Gastrocnemius medialis (tissue), 4 donors: ENCODE results near the gene MLPH. TPM values are rescaled to one million over a fixed set of nuclear protein-coding genes. Genes with fewer than 3 reads are reported as not detected.
A peak's percentile ranks its signal among the peaks of the same experiment; 100 is the strongest.

Experiments used
- ATAC-seq, 2 donors: fragments of 150-250 bp; one replicate each; pipeline ENCODE4 v1.9.1; 2016
- DNase-seq, 2 donors: peaks; one replicate each; pipeline ENCODE4 v3.0.0-alpha.2; 2019
- H3K27ac ChIP-seq, 4 donors: fragments of 200-600 bp; sonication (generic); 1 replicate in 1 of 4; 2 replicates in 3 of 4; pipeline ENCODE4 v1.5.1; 2016 to 2018; ENCODE audit warnings: mild to moderate bottlenecking in 2 of 4, moderate library complexity in 1 of 4
- H3K27me3 ChIP-seq, 3 donors: fragments of 200-600 bp; sonication (generic) in 2 of 3; 1 replicate in 1 of 3; 2 replicates in 2 of 3; pipeline versions ENCODE4 v1.5.1 to v1.6.0; 2016 to 2019; ENCODE audit warnings: mild to moderate bottlenecking in 1 of 3, moderate library complexity in 1 of 3
- H3K36me3 ChIP-seq, 2 donors: fragments of 200-600 bp; sonication (generic) in 1 of 2; one replicate each; pipeline ENCODE4 v1.5.1; 2017 to 2018
- H3K4me1 ChIP-seq, 2 donors: fragments of 200-600 bp; sonication (generic) in 1 of 2; one replicate each; pipeline ENCODE4 v1.5.1; 2016 to 2017; ENCODE audit warnings: mild to moderate bottlenecking in 2 of 2
- H3K4me3 ChIP-seq, 4 donors: fragments of 200-600 bp; sonication (generic) in 3 of 4; 1 replicate in 1 of 4; 2 replicates in 3 of 4; pipeline ENCODE4 v1.5.1; 2016 to 2019; ENCODE audit warnings: mild to moderate bottlenecking in 2 of 4
- H3K9me3 ChIP-seq, 3 donors: fragments of 200-600 bp; sonication (generic) in 2 of 3; 1 replicate in 1 of 3; 2 replicates in 2 of 3; pipeline ENCODE4 v1.5.1; 2016 to 2019
- POLR2A ChIP-seq, 2 donors: fragments of 450-650 bp; IDR thresholded peaks; one replicate each; pipeline ENCODE4 v1.6.1; 2017; ENCODE audit warnings: antibody characterized with exemption in 2 of 2, mild to moderate bottlenecking in 2 of 2, moderate library complexity in 2 of 2
- in situ Hi-C, 4 donors: fragments of 200-750 bp; cut with MboI; loops; one replicate each; pipeline versions ENCODE4 v1.15.0 to v1.8.0; 2017; ENCODE audit warnings: low sequenced_read_pairs in 4 of 4
- intact Hi-C: fragments of 100-400 bp; cut with DNase I; formaldehyde crosslinking; loops from one replicate; pipeline ENCODE4 v1.15.1; 2023; ENCODE audit warnings: low total_unique reads
- total RNA-seq, 4 donors: library from RNA; depleted of rRNA; stranded (reverse); fragments of >200 nt; gene quantifications; one replicate each; pipeline versions ENCODE4 v1.1.0 to v1.2.3, GENCODE V29; 2016
- TF ChIP-seq, protein P1 (sequence below), 5 experiments: fragments of 450-650 bp in 3 of 5; fragments of 200-600 bp in 2 of 5; sonication (generic) in 2 of 5; IDR thresholded peaks in 4 of 5; conservative IDR thresholded peaks in 1 of 5; 1 replicate in 4 of 5; 2 replicates in 1 of 5; pipeline ENCODE4 v1.5.1; 2016 to 2019; ENCODE audit warnings: antibody characterized with exemption in 5 of 5, mild to moderate bottlenecking in 3 of 5, moderate library complexity in 3 of 5

The MLPH gene
- total RNA-seq, 4 donors from 2014 or later, result 6.5 to 8.7 (median 7.2) TPM

DNA sequence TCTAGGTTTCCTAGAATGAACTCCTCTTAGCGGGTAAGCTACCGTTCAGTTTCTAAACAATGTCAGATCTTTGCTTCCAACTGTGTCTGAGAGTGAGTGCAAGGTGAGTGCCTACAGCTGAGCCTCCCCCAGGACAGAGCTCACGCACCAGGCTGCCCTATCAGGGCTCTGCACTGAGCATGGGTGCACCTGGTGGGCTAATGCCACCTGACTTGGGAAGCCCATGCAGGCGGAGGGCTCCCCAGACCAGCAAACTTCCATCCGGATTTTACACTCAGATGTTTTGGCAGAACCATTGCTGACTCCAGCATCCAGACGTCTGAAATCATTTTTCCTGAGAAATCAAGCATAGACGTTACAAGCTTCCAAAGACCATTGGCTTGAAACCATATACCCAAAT, 16.1 kb upstream of the MLPH start:
- Histone ChIP-seq H3K9me3 (no peaks in the 10 kb centered on the region), H3K27me3 (no peaks in the 10 kb centered on the region), H3K27ac (peak overlapping the region in 1 of 4 donors; percentile 78), H3K4me1 (peaks cover 10 to 28% of the 10 kb centered on the region in 2 donors), H3K36me3 (no peaks in the 10 kb centered on the region), H3K4me3 (no peak overlapping the region)
- in situ Hi-C loops, result loop anchor here (5.0 to 10.0 kb wide), 3 partner anchors 46 to 346 kb away; no protein-coding TSS in a partner anchor
- intact Hi-C loops, result loop anchor here (10.0 kb wide), 1 partner anchor 346 kb away; no protein-coding TSS in a partner anchor
- no peak for ATAC-seq
- no peak for TF ChIP-seq POLR2A (IDR thresholded peaks at IDR 0.05)
- TF ChIP-seq, protein P1, sequence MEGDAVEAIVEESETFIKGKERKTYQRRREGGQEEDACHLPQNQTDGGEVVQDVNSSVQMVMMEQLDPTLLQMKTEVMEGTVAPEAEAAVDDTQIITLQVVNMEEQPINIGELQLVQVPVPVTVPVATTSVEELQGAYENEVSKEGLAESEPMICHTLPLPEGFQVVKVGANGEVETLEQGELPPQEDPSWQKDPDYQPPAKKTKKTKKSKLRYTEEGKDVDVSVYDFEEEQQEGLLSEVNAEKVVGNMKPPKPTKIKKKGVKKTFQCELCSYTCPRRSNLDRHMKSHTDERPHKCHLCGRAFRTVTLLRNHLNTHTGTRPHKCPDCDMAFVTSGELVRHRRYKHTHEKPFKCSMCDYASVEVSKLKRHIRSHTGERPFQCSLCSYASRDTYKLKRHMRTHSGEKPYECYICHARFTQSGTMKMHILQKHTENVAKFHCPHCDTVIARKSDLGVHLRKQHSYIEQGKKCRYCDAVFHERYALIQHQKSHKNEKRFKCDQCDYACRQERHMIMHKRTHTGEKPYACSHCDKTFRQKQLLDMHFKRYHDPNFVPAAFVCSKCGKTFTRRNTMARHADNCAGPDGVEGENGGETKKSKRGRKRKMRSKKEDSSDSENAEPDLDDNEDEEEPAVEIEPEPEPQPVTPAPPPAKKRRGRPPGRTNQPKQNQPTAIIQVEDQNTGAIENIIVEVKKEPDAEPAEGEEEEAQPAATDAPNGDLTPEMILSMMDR (IDR thresholded peaks at IDR 0.05 in 4 of 5, conservative IDR thresholded peaks at IDR 0.05 in 1 of 5), result no peak
- no peak for DNase-seq

DNA sequence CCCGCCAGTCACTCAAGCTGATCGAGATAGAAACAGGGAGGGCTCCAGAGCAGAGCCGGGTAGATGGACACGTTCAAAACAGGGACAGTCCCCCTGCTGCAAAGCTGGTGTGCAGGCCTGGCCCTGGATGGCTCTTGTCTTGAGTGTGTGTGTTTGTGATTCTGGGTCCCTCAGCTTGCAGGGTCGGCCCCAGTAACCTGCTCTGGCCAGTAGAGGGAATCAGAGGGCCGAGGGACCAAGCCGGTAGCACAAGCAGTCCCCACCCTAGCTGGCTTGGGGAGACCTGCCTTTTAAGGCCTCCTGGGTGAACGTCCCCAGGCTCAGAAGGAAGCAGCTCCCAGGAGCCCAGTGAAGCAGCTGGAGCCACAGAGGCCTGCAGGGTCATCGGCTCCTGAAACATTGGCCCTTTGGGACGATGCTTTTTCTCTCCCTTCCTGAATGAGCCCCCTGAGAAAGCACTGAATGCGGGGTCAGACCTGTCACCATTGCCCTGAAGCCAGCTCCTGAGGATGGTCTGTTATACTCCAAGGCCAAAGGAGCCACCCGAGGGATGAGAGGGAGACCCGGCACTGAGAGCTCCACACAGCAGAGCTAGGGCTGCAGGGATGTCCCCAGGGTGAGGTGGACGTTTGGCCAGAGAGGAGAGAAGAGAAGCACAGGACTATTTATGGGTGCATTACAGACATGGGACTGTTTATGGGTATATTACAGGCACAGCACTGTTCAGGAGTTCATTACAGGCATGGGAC, 15.4 kb upstream of the MLPH start:
- H3K27ac ChIP-seq, result peak overlapping the region; percentile 78 to 93 (median 89)
- H3K9me3 ChIP-seq, result no peaks in the 10 kb centered on the region
- ATAC-seq (peak; percentile 71 to 80), DNase-seq (peak in 1 of 2 donors; percentile 58)
- H3K4me1 ChIP-seq, result peaks cover 10 to 28% of the 10 kb centered on the region in 2 donors
- H3K4me3 ChIP-seq, result no peak overlapping the region
- in situ Hi-C loops (loop anchor here (5.0 to 10.0 kb wide), 3 partner anchors 47 to 347 kb away; no protein-coding TSS in a partner anchor), intact Hi-C loops (loop anchor here (10.0 kb wide), 1 partner anchor 347 kb away; no protein-coding TSS in a partner anchor)
- peak; percentile 8 to 52 for TF ChIP-seq POLR2A (IDR thresholded peaks at IDR 0.05)
- TF ChIP-seq, protein P1 (IDR thresholded peaks at IDR 0.05 in 4 of 5, conservative IDR thresholded peaks at IDR 0.05 in 1 of 5), result peak; percentile 24 to 82 (median 68)
- no peaks in the 10 kb centered on the region for H3K36me3 ChIP-seq
- H3K27me3 ChIP-seq, result peaks cover 0 to 5% (median 3%) of the 10 kb centered on the region in 3 donors

DNA sequence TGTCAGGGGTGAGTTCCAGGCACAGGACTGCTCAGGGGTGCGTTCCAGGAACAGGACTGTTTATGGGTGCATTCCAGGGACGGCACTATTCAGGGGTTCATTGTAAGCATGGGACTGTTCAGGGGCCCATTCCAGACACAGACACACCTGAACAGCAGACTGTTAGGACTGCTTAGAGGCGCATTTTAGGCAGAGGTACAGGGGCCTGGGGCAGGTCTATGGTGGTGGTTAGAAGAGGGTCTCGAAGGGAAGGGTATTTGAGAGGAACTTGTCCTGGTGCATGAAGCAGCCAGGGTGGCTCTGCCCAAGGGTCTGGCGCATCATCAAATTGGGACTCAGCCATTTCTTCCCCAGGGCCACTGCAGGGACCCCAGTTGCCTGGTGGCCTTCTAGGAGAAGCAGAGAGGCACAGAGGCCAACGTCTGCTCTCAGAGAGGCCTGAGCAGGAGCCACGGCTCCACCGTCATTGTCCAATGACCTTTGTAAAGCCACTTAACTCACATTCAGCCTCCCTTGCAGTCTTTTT, 14.8 kb upstream of the MLPH start:
- no peak for ATAC-seq
- no peak overlapping the region for H3K4me3 ChIP-seq
- in situ Hi-C loops, result loop anchor here (5.0 to 10.0 kb wide), 3 partner anchors 47 to 347 kb away; no protein-coding TSS in a partner anchor

More for the DNA sequence above, 14.8 kb upstream of the MLPH start:
- intact Hi-C loops, result loop anchor here (10.0 kb wide), 1 partner anchor 347 kb away; no protein-coding TSS in a partner anchor
- TF ChIP-seq, protein P1 (IDR thresholded peaks at IDR 0.05 in 4 of 5, conservative IDR thresholded peaks at IDR 0.05 in 1 of 5), result no peak
- peak in 1 of 2 donors; percentile 16 for TF ChIP-seq POLR2A (IDR thresholded peaks at IDR 0.05)
- no peaks in the 10 kb centered on the region for H3K36me3 ChIP-seq
- no peak for DNase-seq
- H3K4me1 ChIP-seq, result peaks cover 10 to 28% of the 10 kb centered on the region in 2 donors
- peaks cover 0 to 8% (median 5%) of the 10 kb centered on the region in 3 donors for H3K27me3 ChIP-seq
- H3K27ac ChIP-seq, result peak overlapping the region; percentile 78 to 93 (median 89)
- H3K9me3 ChIP-seq, result no peaks in the 10 kb centered on the region
